Neural cell (in vitro differentiated cells): ENCODE data around the gene TMPRSS4. TPM values are rescaled to one million over a fixed set of nuclear protein-coding genes. Genes with fewer than 3 reads are reported as not detected.

Source experiments
- H2AFZ ChIP-seq: fragments of 200-600, 300-800 bp; sonication (generic), shearing (Covaris generic); 2 replicates; pipeline ENCODE4 v1.6.0; 2014; ENCODE audit warnings: low read depth, mild to moderate bottlenecking, antibody characterized with exemption, low read length, moderate library complexity
- H3F3A ChIP-seq: fragments of 200-600 bp; shearing (Covaris generic); 2 replicates; pipeline ENCODE4 v1.6.1; 2016; ENCODE audit warnings: mild to moderate bottlenecking, moderate library complexity, mixed read lengths, antibody characterized with exemption, low read length; ENCODE audit not compliant: insufficient read depth, poor library complexity, severe bottlenecking
- H3K27ac ChIP-seq: fragments of 200-600, 300-800 bp; sonication (generic), shearing (Covaris generic); 2 replicates; pipeline ENCODE4 v1.5.1; 2014; ENCODE audit warnings: mild to moderate bottlenecking, low read length, moderate library complexity
- H3K27me3 ChIP-seq: fragments of 300-800, 200-600 bp; sonication (generic), shearing (Covaris generic); 2 replicates; pipeline ENCODE4 v1.6.0; 2014; ENCODE audit warnings: mild to moderate bottlenecking, low read depth, low read length, moderate library complexity; ENCODE audit not compliant: insufficient read depth
- H3K36me3 ChIP-seq: fragments of 300-800, 200-600 bp; sonication (generic), shearing (Covaris generic); 2 replicates; pipeline ENCODE4 v1.5.1; 2014; ENCODE audit warnings: mild to moderate bottlenecking, antibody characterized with exemption, low read length, moderate library complexity; ENCODE audit not compliant: insufficient read depth
- H3K4me2 ChIP-seq: fragments of 300-800, 200-600 bp; sonication (generic), shearing (Covaris generic); 2 replicates; pipeline ENCODE4 v1.6.0; 2014; ENCODE audit warnings: mild to moderate bottlenecking, low read length
- H3K4me3 ChIP-seq: fragments of 300-800, 200-600 bp; sonication (generic), shearing (Covaris generic); 2 replicates; pipeline ENCODE4 v1.5.1; 2014; ENCODE audit warnings: mild to moderate bottlenecking, low read length, moderate library complexity
- H3K79me2 ChIP-seq: fragments of 200-600 bp; shearing (Covaris generic); replicated peaks from 2 replicates; pipeline ENCODE4 v1.6.0; 2014; ENCODE audit warnings: mild to moderate bottlenecking, low read length, moderate library complexity; ENCODE audit not compliant: insufficient read depth
- H3K9ac ChIP-seq: fragments of 300-800, 200-600 bp; sonication (generic), shearing (Covaris generic); 2 replicates; pipeline ENCODE4 v1.6.1; 2016; ENCODE audit warnings: mild to moderate bottlenecking, low read length, mixed read lengths
- H3K9me2 ChIP-seq: fragments of 200-600 bp; shearing (Covaris generic); 2 replicates; pipeline ENCODE4 v1.6.1; 2016; ENCODE audit warnings: mild to moderate bottlenecking, low read length, mixed read lengths; ENCODE audit not compliant: insufficient read depth
- H3K9me3 ChIP-seq: fragments of 200-600, 300-800 bp; sonication (generic), shearing (Covaris generic); 2 replicates; pipeline ENCODE4 v1.6.1; 2016; ENCODE audit warnings: mild to moderate bottlenecking, mixed run types, low read length, moderate library complexity, mixed read lengths
- H4K20me1 ChIP-seq: fragments of 200-600 bp; shearing (Covaris generic); 2 replicates; pipeline ENCODE4 v1.6.1; 2016; ENCODE audit warnings: mild to moderate bottlenecking, mixed run types; ENCODE audit not compliant: insufficient read depth
- EP300 ChIP-seq: fragments of 450-650 bp; conservative IDR thresholded peaks from 2 replicates; pipeline ENCODE4 v1.6.1; 2014; ENCODE audit warnings: antibody characterized with exemption, mild to moderate bottlenecking, moderate library complexity; ENCODE audit not compliant: poor library complexity, severe bottlenecking
- EZH2 ChIP-seq: fragments of 200-600, 300-800 bp; shearing (Covaris generic), sonication (generic); IDR thresholded peaks from 2 replicates; pipeline ENCODE4 v1.6.1; 2014; ENCODE audit warnings: antibody characterized with exemption, low read length, borderline replicate concordance, mild to moderate bottlenecking; ENCODE audit not compliant: insufficient read depth, poor library complexity, severe bottlenecking
- MXI1 ChIP-seq: fragments of 450-650 bp; conservative IDR thresholded peaks from 2 replicates; pipeline ENCODE4 v1.6.1; 2014; ENCODE audit warnings: antibody characterized with exemption, mild to moderate bottlenecking; ENCODE audit not compliant: poor library complexity, severe bottlenecking
- POLR2AphosphoS5 ChIP-seq: IDR thresholded peaks from 2 replicates; pipeline ENCODE4 v1.6.1; 2012
- RAD21 ChIP-seq: fragments of 450-650 bp; conservative IDR thresholded peaks from 2 replicates; pipeline ENCODE4 v1.6.1; 2014; ENCODE audit warnings: antibody characterized with exemption, mild to moderate bottlenecking, moderate library complexity
- SMC3 ChIP-seq: fragments of 450-650 bp; conservative IDR thresholded peaks from 2 replicates; pipeline ENCODE4 v1.6.1; 2014; ENCODE audit warnings: antibody characterized with exemption, mild to moderate bottlenecking, moderate library complexity; ENCODE audit not compliant: poor library complexity
- TAF1 ChIP-seq: IDR thresholded peaks from 2 replicates; pipeline ENCODE4 v1.6.1; 2012; ENCODE audit warnings: low read depth
- polyA plus RNA-seq: library from polyadenylated mRNA; depleted of rRNA; stranded (reverse); fragments of >200 nt; gene quantifications from 2 replicates; pipeline ENCODE4 v1.2.3, GENCODE V29; 2014
- TF ChIP-seq, protein P1 (sequence below): IDR thresholded peaks from 2 replicates; pipeline ENCODE4 v1.6.1; 2012; ENCODE audit warnings: borderline replicate concordance
- TF ChIP-seq, protein P2 (sequence below): fragments of 450-650 bp; IDR thresholded peaks from 2 replicates; pipeline ENCODE4 v1.5.1; 2014; ENCODE audit warnings: antibody characterized with exemption, mild to moderate bottlenecking, moderate library complexity; ENCODE audit not compliant: poor library complexity, severe bottlenecking

TMPRSS4 gene
- polyA plus RNA-seq, 1 donor from 2014 or later: not detected

DNA sequence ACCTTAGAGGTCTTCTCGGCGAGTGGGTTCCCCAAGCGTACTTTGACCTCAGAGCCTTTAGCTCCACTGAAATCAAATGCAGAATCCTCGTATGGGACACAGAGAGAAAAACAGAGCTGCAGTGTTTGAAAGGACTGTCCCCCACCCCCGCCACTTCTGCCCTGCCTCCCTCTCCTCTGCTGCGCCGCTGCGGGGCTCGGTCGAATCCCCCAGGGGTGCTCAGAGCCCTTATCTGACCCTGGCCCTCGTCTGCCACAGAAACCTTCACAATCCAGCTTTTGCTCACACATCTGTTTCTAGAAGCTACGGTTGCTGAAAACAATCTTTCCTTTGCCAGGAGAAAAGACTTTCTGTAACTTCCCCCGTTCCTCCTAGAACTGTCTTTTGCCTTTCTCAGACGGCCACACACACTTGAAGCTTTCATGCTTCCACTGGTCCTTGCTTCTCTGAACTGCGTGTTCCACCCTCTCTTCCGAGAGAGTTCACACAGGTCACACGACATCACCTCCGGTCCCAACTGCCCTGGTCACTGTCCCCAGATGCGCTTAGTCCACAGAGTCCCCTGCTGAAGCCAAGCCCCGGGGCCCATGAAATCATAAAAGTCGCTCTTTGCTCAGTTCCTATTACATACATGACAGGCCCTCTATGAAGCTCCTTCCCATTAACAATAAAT, 6.1 kb downstream of the TMPRSS4 start:
- no peaks in the 10 kb centered on the region for H3K9me2 ChIP-seq
- no peak overlapping the region for H3K4me2 ChIP-seq
- H3K27ac ChIP-seq: no peak overlapping the region
- TF ChIP-seq TAF1 (no peak), EZH2 (no peak), MXI1 (no peak), RAD21 (no peak), SMC3 (no peak), POLR2AphosphoS5 (no peak), EP300 (no peak)
- TF ChIP-seq, protein P1, sequence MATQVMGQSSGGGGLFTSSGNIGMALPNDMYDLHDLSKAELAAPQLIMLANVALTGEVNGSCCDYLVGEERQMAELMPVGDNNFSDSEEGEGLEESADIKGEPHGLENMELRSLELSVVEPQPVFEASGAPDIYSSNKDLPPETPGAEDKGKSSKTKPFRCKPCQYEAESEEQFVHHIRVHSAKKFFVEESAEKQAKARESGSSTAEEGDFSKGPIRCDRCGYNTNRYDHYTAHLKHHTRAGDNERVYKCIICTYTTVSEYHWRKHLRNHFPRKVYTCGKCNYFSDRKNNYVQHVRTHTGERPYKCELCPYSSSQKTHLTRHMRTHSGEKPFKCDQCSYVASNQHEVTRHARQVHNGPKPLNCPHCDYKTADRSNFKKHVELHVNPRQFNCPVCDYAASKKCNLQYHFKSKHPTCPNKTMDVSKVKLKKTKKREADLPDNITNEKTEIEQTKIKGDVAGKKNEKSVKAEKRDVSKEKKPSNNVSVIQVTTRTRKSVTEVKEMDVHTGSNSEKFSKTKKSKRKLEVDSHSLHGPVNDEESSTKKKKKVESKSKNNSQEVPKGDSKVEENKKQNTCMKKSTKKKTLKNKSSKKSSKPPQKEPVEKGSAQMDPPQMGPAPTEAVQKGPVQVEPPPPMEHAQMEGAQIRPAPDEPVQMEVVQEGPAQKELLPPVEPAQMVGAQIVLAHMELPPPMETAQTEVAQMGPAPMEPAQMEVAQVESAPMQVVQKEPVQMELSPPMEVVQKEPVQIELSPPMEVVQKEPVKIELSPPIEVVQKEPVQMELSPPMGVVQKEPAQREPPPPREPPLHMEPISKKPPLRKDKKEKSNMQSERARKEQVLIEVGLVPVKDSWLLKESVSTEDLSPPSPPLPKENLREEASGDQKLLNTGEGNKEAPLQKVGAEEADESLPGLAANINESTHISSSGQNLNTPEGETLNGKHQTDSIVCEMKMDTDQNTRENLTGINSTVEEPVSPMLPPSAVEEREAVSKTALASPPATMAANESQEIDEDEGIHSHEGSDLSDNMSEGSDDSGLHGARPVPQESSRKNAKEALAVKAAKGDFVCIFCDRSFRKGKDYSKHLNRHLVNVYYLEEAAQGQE: no peak
- TF ChIP-seq, protein P2, sequence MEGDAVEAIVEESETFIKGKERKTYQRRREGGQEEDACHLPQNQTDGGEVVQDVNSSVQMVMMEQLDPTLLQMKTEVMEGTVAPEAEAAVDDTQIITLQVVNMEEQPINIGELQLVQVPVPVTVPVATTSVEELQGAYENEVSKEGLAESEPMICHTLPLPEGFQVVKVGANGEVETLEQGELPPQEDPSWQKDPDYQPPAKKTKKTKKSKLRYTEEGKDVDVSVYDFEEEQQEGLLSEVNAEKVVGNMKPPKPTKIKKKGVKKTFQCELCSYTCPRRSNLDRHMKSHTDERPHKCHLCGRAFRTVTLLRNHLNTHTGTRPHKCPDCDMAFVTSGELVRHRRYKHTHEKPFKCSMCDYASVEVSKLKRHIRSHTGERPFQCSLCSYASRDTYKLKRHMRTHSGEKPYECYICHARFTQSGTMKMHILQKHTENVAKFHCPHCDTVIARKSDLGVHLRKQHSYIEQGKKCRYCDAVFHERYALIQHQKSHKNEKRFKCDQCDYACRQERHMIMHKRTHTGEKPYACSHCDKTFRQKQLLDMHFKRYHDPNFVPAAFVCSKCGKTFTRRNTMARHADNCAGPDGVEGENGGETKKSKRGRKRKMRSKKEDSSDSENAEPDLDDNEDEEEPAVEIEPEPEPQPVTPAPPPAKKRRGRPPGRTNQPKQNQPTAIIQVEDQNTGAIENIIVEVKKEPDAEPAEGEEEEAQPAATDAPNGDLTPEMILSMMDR: no peak
- no peaks in the 10 kb centered on the region for H3F3A ChIP-seq
- H3K27me3 ChIP-seq: no peaks in the 10 kb centered on the region
- H3K4me3 ChIP-seq: no peak overlapping the region
- H3K9me3 ChIP-seq: peaks cover 11% of the 10 kb centered on the region
- H3K79me2 ChIP-seq: no peaks in the 10 kb centered on the region
- H4K20me1 ChIP-seq: no peaks in the 10 kb centered on the region
- no peaks in the 10 kb centered on the region for H3K36me3 ChIP-seq
- H3K9ac ChIP-seq: no peak overlapping the region
- H2AFZ ChIP-seq: no peak overlapping the region

DNA sequence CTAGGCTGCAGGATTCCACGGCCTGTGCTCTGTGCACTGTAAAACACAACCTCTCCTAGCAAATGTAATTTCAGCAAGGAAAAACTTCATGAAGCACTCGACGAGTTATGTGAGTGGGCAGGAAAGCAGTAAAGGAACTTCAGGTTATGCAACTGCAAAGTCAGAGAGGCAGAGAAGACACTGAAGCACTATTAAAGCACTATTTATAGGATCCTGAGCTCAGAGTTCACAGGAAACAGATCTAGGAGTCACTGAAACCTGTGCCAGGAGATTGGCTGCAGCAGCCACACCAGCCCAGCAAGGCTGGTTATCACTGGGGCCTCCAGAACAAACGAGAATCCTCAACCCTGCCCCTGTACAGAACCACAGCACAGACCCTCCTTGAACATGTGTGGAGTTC, 7.4 kb downstream of the TMPRSS4 start:
- no peak for TF ChIP-seq SMC3
- no peak for TF ChIP-seq EZH2
- no peak for TF ChIP-seq MXI1
- TF ChIP-seq RAD21: no peak
- no peak for TF ChIP-seq TAF1
- no peak for TF ChIP-seq POLR2AphosphoS5
- TF ChIP-seq, protein P1: no peak
- H3K9me3 ChIP-seq: peaks cover 12% of the 10 kb centered on the region
- H3K79me2 ChIP-seq: no peaks in the 10 kb centered on the region
- no peak overlapping the region for H2AFZ ChIP-seq
- H3F3A ChIP-seq: no peaks in the 10 kb centered on the region
- no peak overlapping the region for H3K4me2 ChIP-seq
- H3K27ac ChIP-seq: no peak overlapping the region
- H3K36me3 ChIP-seq: no peaks in the 10 kb centered on the region
- H4K20me1 ChIP-seq: no peaks in the 10 kb centered on the region
- no peaks in the 10 kb centered on the region for H3K27me3 ChIP-seq
- no peaks in the 10 kb centered on the region for H3K9me2 ChIP-seq
- no peak overlapping the region for H3K4me3 ChIP-seq
- no peak overlapping the region for H3K9ac ChIP-seq
